NCI-H1417 (cell line): ENCODE data around the gene TM7SF2.
"Not testable (repeated sequence)": the region's sequence is repeated elsewhere in the genome, so short reads cannot be mapped to it uniquely, and the experiment has no call there.

ENCODE experiments used
- DNase-seq, 3 experiments: peaks; one replicate each; lab custom pipeline; 2025; lab: John Stamatoyannopoulos, UW

Gene TM7SF2

DNA sequence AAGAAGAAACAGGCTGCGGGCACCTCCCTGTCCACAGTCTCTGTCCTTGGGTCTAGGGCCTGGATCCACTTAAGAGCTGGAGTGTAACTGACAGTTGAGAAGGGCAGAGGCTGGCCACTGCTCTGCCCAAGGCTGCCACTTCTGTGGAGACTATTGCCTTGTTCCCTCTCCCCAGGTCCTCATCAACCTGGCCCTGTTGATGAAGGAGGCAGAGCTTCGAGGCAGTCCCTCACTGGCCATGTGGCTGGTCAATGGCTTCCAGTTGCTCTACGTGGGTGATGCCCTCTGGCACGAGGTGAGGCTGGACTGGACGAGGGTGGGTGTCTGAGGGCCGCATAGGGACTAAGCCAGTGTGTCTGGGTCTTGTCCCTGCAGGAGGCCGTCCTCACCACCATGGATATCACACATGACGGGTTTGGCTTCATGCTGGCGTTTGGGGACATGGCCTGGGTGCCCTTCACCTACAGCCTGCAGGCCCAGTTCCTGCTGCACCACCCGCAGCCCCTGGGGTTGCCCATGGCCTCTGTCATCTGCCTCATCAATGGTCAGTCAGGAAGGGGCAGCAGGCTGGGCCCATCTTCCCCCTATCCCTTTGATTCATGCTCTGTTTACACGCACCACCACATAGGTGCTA is 3.0 kb downstream of the TM7SF2 start:
- DNase-seq: no peak

DNA sequence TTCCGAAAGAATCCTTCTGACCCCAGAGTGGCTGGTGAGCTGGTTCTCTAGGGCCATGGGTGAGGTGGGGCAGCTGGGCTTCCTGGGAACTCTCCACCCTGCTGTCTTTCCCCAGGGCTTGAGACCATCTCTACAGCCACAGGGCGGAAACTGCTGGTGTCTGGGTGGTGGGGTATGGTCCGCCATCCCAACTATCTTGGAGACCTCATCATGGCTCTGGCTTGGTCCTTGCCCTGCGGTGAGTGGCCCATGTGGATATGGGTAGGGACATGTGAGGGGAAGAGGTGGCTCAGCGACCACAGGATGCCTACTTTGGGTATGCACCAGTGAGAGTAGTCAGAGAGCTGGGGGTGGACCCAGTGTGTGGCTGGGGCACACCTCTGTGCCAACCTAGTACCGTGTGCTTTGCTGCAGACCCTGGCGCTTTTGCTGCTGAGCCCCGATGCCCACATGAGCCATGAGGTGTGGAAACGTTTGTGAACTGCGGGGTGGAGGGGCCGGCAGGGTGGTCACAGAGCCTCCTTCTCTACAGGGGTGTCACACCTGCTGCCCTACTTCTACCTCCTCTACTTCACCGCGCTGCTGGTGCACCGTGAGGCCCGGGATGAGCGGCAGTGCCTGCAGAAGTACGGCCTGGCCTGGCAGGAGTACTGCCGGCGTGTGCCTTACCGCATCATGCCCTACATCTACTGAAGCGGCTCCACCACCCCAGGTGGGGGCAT is 3.9 kb downstream of the TM7SF2 start:
- DNase-seq: no peak

DNA sequence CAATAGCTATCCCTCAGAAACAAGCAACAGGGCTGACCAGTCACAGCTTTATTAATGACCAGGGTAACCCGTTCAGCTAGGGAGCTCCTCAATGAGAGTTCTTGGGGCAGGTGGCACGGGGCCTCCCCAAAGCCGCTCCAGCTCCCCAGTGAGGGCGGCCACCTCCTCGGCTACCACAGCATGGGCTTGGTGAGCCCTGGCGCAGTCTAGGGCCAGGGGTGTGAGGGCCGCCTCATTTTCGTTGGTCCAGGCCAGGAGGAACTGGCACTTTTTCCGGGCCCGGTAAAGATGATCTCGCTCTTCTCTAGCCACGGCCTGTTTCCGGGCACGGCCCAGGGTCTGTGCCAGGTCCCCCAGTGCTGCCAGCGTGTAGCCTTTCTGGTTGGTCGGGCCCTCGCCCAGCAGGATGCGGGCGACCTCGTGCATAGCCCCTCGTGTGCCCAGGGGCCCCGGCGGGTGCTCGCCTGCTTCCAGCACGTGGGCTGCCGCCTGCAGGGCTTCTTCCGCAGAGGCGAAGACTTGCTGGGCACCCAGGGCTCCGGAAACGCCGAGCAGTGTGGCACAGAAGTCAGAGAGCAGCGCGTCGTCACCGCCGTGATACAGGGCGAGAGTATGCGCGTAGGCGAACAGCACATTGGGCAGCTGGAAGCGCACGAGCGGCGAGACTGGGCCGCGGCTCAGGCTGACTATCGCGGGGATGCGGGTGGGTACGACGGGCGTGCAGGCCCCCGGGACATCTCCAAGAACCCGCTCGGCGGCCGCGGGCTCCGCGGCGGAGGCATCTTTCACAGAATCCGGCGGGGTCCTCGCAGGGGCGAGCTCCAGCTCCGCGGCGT is 4.9 kb downstream of the TM7SF2 start:
- DNase-seq: peak; percentile 16 to 79 (median 79)

DNA sequence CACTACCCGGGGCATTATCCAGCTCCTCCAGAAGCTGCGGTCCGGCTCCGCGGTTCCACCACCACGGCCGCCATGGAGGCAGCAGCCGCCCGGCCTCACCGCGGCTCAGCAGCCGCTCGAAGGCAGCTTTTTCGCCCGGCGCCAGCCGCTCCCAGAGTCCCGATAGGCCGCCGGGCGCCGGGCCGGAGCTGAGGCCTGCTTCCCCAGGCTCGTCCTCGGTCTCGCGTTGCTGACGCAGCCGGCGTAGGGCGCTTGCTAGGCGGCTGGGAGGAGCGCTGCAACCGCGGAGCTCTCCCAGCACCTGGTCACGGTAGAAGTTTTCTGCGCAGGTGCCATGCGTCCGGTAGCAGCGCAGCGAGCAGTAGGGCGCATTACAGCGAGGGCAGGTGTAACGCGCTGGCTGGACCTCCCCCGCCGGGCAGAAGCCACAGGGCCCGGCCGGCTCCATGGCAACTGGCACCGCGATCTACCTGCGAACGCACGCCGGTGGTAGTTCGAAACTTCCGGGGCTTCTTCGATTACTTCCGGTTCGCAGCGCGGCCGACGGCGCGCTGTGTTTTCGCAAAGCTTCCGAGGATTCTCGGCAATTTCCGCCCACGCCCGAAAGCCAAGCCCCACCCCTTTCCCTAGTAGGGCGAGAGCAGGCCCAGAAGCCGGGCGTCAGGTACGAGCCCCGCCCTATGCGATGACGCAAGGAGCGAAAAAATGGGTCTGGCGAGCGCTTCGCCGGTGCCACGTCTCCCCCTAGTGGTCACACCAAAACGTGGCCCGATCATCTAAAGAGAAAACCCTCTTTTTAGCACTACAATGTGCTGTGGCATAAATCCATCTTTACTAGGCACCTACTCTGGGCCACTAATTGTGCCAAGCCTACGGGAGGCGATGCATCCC is 5.8 kb downstream of the TM7SF2 start, which contains the start of gene ZNHIT2:
Gene ZNHIT2 (minus strand): TSS at position 496 of the 891 bp plus-strand sequence. CDS start 48 bp downstream, at position 448.
- DNase-seq: peak; percentile 99 to 100 (median 100)

DNA sequence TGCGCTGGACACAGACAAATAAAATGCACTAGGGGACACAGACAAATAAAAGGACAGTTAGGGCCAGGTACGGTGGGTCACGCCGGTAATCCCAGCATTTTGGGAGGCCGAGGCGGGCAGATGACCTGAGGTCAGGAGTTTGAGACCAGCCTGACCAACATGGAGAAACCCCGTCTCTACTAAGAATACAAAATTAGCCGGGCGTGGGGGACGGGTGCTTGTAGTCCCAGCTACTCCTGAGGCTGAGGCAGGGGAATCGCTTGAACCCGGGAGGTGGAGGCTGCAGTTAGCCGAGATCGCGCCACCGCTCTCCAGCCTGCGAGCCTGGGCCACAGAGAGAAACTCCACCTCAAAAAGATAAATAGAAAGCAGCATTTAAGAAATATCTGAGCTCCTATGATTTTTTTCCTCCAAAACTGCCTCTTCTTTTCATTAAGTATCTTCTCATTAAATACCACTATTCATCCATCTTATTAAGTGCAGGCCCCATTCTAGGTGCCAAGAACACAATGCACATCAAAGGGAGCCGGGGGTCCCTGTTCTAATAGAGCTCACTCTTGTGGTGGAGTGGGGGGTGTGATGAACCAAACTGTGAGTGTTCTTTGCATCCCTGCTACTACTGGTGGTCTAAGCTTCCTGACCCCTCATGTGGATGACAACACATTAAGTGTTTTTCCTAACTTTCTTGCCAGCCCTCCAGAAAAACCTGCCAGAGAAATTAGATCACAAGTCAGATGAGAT is 6.6 kb downstream of the TM7SF2 start:
- no peak for DNase-seq

DNA sequence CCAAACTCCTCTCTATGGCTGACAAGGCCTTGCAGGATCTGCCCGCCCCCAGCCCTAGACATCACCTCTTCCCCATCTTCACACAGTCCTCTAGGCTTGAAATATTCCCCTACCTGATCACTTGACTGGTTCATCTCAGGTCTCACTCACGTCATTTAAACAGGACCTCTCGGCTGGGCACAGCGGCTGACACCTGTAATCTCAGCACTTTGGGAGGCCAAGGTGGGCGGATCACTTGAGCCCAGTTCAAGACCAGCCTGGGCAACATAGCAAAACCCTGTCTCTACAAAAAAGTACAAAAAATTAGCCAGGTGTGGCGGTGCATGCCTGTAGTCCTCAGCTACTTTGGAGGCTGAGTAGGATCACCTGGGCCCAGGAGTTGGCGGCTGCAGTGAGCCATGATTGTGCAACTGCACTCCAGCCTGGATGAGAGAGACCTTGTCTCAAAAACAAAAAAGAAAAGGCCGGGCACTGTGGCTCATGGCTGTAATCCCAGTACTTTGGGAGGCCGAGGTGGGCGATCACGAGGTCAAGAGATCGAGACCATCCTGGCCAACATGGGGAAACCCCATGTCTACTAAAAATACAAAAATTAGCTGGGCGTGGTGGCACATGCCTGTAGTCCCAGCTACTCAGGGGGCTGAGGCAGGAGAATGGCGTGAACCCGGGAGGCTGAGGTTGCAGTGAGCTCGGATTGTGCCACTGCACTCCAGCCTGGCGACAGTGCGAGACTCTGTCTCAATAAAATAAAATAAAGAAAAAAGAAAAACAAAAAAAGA is 7.4 kb downstream of the TM7SF2 start:
- DNase-seq: not testable (repeated sequence)

DNA sequence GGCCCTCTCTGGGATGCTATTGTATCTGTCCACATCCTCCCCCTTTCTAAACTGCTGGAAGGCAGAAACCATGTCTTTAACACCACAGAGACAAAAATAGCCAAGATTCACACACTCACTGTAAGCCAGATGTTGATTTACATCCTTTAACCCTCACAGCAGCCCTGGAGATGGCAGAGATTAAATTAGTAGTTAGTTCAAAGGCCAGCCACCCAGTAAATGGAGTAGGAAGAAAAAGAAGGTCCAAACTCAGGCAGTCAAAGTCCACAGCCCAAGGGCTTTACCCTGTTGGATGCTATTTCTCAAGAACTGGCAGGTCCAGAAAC is 8.0 kb downstream of the TM7SF2 start:
- no peak for DNase-seq

DNA sequence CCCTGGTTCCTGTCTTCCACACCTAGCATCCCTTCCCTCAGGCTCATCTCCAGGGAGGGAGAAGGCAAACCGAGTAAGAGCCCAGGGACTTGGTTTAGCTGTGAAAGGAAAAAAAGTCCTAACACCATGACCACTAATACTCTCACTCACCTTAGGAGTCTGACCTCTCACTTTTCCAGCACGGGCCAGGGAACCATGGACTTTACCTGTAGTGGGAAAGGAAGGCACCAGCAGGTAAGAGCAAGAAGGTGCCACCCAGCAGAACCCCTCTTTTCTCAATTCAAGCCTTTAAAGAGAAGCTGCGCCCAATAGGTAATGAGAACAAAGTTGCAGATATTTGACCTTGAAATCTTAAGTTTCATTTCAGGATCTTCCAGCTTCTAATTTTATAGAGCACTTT is 9.2 kb downstream of the TM7SF2 start:
- DNase-seq: no peak

DNA sequence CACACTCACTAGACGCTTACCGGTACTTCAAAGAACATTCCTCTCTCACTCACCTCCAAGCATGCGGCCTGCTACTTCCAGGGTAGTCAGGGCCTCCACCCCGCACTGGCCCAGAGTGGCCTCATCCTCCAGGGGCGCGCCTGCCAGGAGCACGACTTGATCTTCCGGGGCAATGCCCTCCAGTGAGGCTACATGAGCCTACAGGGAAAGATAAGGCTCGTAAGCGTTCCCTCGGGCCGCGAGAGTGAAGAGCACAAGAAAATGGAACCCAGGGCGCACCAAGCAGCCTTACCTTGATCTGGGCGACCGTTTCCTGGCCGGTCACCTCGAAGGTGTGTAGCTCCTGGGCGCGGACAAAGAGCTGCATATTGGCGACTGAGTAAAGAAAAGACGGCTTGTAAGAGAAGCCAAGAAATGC is 9.8 kb downstream of the TM7SF2 start:
- peak in 2 of 3 experiments; percentile 41 to 66 for DNase-seq

DNA sequence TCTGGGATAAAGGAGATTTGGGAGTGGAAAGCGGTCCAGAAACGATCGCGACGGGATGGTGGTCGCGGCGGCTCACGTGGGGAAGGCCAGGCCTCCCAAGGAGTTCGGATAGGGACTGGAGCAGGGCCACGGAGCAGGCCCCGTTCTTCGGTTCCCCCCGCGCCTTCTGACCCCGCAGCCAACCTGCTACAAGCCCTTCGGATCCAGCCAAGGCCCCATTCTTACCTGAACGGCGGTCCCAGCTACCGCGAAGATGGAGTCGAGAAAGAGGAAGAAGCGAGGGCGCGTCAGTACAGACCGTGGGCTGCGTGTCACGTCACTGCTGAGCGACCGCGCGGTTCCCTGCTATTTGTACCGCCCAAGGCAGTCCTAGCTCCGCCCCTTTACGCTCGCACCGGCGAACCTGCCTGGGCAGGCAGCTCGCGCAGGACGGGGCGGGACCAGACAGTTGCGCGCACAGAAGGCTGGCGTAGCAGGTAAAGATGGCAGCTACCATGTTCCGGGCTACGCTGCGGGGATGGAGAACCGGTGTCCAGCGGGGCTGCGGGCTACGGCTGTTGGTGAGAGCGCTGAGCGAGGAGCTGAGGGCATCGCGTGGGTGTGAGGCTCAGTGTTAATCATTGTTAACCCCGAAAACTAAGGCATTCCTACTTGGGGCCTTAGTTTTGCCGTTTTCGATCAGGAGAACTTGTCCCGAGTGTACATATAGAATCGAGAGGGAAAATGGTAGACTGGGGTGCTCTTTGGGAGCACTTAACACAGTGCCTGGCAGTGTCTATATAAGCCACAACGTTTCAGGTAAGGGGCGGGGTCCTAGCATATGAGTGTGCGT is 10.4 kb downstream of the TM7SF2 start, which contains the start of the genes FAU and MRPL49:
Gene FAU (minus strand): TSS at position 270 of the 832 bp plus-strand sequence. CDS start 321 bp downstream, outside the sequence.
Gene MRPL49 (plus strand): TSS at position 457 of the 832 bp plus-strand sequence. CDS start 26 bp downstream, at position 483.
- peak; percentile 98 to 99 (median 98) for DNase-seq

DNA sequence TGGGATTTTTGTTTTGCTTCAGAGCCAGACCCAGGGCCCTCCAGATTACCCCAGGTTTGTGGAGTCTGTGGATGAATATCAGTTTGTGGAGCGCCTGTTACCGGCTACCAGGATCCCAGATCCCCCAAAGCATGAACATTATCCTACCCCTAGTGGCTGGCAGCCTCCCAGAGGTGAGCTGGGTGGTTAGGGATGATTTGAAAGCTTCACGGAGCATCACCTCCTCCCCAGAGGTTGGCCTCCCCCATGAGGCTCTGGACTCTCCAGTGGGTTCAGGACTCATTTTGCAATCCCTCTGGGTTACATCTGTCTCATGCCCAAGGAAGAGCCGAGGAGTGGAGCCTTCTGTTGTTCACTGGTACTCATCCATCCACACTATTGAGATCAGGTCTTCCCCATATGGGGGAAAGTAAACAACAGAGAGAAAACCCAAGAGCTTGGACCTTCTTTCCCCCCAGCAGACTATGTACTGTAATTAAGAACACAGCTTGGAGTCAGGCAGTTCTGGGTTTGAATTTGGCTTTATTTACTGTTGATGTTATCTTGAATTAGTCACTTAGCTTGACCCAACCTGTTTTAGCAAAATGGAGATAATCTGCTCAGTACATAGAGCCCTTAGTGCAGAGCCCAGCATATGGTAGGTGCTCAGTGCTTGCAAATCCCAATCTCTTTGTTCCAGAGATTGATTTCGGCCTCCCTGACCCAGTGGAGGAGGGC is 13.0 kb downstream of the TM7SF2 start:
- DNase-seq: no peak

DNA sequence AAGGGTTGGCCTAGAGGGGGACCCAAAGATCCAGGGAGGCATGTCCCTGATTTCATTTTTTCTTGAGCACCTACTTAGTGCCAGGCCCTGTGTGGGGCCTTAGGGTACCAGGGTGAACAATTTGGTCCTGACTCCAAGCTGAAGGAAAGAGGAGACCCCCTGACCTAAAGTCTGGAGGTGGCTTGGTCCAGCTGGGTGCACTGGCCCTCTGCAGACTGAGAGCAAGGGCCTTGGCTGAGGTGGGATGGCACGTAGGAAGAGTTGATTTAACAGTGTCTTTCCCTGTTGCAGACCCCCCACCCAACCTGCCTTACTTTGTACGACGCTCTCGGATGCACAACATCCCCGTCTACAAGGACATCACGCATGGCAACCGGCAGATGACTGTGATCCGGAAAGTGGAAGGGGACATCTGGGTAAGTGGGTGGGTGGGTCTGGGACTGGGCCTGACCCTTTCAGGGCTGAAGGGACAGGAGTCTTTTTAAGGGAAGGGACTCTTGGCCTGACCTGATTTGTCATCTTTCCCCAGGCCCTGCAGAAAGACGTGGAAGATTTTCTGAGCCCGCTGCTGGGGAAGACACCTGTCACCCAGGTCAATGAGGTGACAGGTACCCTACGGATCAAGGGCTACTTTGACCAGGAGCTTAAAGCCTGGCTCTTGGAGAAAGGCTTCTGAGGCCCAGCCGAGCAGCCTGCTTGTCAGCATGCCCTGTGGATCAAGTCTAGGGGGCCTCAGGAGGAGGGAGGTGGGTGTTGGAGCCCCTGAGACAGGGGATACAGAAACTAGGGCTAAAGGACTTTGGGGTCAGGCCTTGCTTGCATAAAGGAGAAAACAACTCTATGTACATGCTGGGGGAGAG is 13.8 kb downstream of the TM7SF2 start:
- DNase-seq: no peak

DNA sequence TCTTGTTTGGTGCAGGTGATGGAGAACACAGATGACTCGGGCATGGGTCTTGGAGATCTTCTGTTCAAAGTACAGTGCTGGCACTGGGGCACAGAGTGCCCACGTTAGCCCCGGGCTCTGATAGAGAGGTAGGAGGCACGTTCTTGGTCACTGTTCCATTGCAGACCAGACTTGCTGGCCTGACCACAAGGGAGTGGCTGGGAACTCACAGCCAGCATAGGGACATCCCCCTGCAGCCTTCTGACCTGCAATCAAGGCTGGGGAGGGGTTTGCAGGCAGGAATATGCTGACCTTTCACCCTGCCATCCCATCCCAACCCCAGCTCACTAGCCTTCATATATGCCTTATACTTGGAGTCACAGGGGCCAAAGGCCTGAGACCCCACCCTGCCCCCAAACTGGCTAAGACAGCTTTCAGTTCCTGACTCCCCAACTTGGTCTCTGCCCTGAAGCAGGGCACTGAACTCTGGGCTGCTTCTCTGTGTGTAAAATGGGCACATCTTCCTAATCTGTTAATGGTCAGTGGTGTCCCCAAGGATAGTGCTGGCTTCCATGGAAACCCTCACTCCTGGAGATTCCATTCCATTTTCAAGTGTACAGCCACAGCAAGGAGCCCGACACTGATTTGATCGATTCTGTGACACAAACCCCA is 15.1 kb downstream of the TM7SF2 start:
- no peak for DNase-seq

DNA sequence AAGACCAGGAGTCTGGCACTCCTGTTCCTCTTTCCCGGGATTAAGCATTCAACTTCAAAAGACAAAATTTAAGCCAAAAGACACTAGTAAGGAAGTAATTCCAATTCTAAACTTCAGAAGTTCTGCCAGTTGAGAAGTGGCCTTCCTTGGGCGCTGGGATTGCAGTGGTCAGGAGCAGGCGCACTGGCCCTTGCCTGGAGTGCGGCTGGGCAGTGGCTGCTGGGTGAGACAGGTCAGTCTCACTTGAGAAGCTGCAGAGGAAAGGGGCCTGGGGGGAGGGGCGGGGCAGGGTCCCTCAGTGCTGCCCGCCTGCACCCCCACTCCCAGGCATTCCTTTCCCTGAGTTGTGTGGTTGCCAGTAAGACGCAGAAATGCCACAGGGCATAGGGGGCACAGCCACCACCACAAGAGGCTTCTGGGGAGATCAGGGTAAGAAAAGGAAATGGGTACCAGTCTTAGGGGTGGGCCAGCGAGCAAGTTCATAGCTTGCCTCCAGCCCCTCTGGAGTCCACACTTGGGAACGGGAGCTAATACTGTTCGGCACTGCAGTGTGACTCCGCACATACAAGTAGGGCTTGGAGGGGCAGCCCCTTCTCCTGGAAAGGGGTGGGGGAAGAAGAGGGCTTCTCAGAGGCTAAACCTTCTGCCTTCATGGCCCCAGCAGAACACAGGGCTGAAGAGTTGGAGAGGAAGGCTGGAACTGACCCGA is 16.0 kb downstream of the TM7SF2 start:
- DNase-seq: no peak

DNA sequence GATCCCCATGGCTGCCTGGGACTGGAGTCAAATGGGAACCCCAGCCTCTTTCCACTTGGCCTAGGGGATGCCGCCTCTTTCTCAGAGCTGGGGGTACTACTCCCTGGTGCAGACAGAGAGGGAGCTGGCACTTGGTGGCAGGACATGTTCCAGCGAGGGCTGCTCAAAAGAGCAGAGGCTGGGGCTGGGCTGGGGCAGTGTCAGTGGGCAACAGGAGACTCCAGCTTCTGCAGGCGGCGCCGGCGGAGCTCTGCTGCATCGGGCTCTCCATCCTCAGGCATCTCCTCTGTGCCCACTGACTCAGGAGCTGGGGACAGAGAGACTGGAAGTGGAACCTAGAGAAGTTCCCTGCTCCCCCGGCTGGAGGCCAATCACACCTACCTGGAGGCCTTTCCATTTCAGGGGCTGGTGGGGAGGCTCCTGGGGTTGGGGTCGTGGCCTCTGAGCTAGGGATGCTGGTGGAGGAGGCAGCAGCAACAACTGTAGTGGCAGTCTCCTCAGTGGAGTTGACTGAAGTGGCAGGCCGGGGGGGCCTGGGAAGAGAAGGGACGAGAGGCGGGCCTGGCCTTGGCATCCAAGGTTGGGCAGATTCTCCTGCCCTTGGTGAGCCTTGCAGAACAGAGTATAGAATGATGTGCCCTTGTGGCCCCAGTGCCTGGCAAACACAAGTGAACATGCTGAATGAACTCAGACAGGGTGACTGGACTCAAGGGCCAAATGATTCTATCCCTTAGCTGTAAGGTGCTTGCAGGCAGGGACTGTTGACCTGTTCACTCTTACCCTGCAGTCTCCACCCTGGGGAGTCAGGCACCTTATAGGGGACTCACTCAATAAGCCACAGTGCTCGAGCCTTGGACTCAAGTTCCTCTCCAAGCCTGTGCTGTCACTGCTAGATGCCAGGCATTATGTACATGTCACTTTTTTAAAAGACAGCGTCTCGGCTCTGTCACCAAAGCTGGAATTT is 16.8 kb downstream of the TM7SF2 start:
- DNase-seq: no peak
